Lower lobe of right lung (tissue), 2 donors: ENCODE measurements around the gene NOG. TPM values are rescaled to one million over a fixed set of nuclear protein-coding genes. Genes with fewer than 3 reads are reported as not detected.
A peak's percentile ranks its signal among the peaks of the same experiment; 100 is the strongest.

ENCODE experiments used
- ATAC-seq, 2 donors: fragments of 200-7000 bp; cut with Tn5 transposase; one replicate each; pipeline ENCODE4 v1.9.1; 2020 to 2022; ENCODE audit warnings: mild to moderate bottlenecking in 2 of 2, moderate library complexity in 2 of 2
- DNase-seq: peaks from one replicate; pipeline ENCODE4 v3.0.0-alpha.2; 2020
- H3K27ac ChIP-seq: fragments of 200-600 bp; one replicate; pipeline ENCODE4 v1.8.0; 2022
- H3K27me3 ChIP-seq: fragments of 200-600 bp; one replicate; pipeline ENCODE4 v1.8.0; 2022; ENCODE audit warnings: low read depth
- H3K36me3 ChIP-seq: fragments of 200-600 bp; one replicate; pipeline ENCODE4 v1.8.0; 2022; ENCODE audit warnings: mild to moderate bottlenecking
- H3K4me1 ChIP-seq: fragments of 200-600 bp; one replicate; pipeline ENCODE4 v1.8.0; 2022
- H3K4me3 ChIP-seq: fragments of 200-600 bp; one replicate; pipeline ENCODE4 v1.8.0; 2022; ENCODE audit warnings: mild to moderate bottlenecking
- H3K9me3 ChIP-seq: fragments of 200-600 bp; one replicate; pipeline ENCODE4 v1.8.0; 2022
- CTCF ChIP-seq: fragments of 200-600 bp; IDR thresholded peaks from one replicate; pipeline ENCODE4 v1.8.0; 2022; ENCODE audit warnings: antibody characterized with exemption, mild to moderate bottlenecking
- intact Hi-C: fragments of 100-400 bp; cut with DNase I; formaldehyde crosslinking; loops from one replicate; pipeline ENCODE4 v1.11.0; 2022
- total RNA-seq: library from RNA; stranded (reverse); fragmentation: NEBNext Ultra II Directional; extraction: Animal tissue kit (Norgen Biotek cat#: 25700); gene quantifications from one replicate; pipeline ENCODE4 v1.2.1, GENCODE V29; 2021
- donor health status: DM: no; HTN: yes; CAD: no; lungs with severe emphysema.

The NOG gene
- total RNA-seq, 1 donor from 2014 or later: 2.2 TPM

DNA sequence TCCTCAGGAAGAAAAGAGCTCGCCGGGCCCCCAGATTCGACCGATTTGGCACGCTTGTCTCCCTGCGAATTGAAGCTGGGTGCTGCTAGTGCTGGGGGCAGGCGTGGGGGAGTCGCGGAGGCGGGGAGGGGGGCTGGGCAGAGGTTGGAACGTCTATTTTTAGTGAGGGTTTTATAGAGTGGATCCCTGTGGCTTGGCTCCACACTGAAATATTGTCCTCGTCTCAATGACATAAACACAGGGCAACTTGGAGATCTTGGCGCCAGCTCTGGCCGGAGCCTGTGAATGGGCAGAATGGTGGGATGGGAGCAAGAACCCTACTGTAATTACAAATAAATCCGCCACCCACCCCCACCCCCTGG is 15.7 kb upstream of the NOG start:
- peaks cover 3% of the 10 kb centered on the region for H3K27me3 ChIP-seq
- DNase-seq: no peak
- H3K36me3 ChIP-seq: no peaks in the 10 kb centered on the region
- no peak overlapping the region for H3K4me3 ChIP-seq
- TF ChIP-seq CTCF: no peak
- H3K27ac ChIP-seq: no peak overlapping the region
- H3K4me1 ChIP-seq: no peaks in the 10 kb centered on the region
- no peak for ATAC-seq
- H3K9me3 ChIP-seq: no peaks in the 10 kb centered on the region
- intact Hi-C loops: no loop called here

DNA sequence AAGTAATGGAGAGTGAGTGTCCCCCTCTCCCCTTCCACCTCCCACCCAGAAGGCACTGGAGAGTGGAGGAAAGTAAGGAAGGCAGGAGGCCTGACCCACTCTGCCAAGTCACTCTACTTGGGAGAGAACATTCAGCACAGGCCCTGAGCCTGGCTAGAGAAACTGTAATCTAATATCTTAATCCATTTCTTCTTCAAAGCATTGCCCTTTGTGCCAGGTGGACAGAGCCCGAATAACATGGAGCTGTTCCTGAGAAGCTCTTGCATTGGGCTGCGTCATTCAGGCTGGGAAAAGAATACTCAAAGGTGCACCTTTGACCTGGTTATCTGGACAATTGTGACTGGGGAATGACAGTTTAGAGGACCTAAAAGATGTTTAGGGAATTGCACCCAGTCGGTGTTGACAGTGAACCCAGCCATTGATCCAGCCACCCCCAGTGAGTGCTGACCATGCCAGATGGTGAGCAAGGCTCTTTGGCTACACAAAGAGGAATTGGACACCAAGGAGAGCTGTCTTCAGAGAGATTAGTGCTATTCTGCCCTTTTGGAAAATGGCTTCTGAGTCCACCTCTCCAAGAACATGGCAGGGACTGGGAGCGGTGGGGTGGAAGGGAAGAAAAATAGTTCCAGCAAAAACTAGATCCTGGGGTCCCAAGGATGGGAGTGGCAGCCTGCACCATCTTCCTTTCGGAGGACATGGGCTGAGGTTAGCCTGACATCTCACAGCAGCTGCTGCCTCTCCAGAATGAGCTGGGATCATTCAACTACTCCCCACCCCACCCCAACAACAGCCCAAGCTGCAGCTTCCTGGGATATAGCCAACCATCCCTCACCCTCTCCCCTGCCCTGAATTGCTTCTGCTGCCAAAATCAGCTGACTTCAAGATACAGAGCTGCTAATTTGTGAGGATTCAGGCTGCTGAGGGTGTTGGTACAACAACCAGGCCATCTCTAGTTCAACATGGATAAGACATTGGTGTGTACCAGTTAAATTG is 11.6 kb upstream of the NOG start:
- Histone ChIP-seq H3K27ac (no peak overlapping the region), H3K27me3 (peaks cover 3% of the 10 kb centered on the region), H3K4me1 (no peaks in the 10 kb centered on the region), H3K36me3 (no peaks in the 10 kb centered on the region), H3K4me3 (no peak overlapping the region), H3K9me3 (no peaks in the 10 kb centered on the region)
- intact Hi-C loops: no loop called here
- ATAC-seq (no peak), DNase-seq (no peak)
- no peak for TF ChIP-seq CTCF

DNA sequence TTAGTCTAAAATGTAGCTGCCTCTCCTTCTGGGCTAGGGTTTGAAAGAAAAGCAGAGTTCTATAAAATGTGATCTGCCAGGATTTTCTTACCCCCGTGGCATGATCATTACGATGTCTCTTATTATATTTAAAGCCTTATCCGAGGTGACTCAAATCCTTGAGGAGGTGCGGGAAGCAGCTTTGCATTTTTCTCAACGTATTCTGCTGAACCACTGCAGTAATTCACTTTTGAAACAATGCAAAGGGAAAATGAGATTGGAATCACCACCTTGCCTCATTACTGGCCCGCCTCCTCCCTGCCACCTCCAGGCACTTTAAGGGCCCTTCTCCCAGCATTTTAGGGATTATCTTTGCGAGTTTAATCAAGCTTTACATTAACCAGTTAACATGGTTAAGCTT is 9.7 kb upstream of the NOG start:
- no peak for TF ChIP-seq CTCF
- intact Hi-C loops: no loop called here
- Histone ChIP-seq H3K4me3 (no peak overlapping the region), H3K36me3 (no peaks in the 10 kb centered on the region), H3K27ac (no peak overlapping the region), H3K4me1 (no peaks in the 10 kb centered on the region), H3K27me3 (peaks cover 2% of the 10 kb centered on the region), H3K9me3 (no peaks in the 10 kb centered on the region)
- ATAC-seq: no peak
- no peak for DNase-seq

DNA sequence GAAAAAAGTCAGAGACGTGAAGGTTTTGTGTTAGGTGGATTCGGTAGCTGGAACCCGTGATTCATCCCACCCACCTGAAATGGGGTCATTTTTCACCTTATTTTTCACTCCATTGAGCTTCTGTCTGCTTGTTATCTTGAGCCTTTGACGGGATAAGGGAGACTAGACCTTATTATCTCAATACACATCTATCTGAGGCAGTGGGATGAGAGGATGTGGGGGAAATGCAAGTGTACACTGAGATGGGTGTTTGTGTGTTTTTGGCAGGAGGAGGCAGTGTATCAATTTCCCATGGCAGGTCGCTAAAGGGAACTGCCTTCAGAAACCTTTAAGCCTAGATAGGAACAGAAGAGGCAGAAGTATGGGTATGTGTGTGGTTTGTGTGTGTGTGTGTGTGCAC is 6.2 kb upstream of the NOG start:
- Histone ChIP-seq H3K36me3 (no peaks in the 10 kb centered on the region), H3K27me3 (peaks cover 20% of the 10 kb centered on the region), H3K4me1 (no peaks in the 10 kb centered on the region), H3K4me3 (no peak overlapping the region), H3K27ac (no peak overlapping the region), H3K9me3 (no peaks in the 10 kb centered on the region)
- TF ChIP-seq CTCF: no peak
- intact Hi-C loops: no loop called here
- ATAC-seq (no peak), DNase-seq (no peak)

GRCh38 chr17:56592487-56593085 is 913 bp upstream of the NOG start:
- intact Hi-C loops: loop anchor here (10.0 kb wide), 1 partner anchor 122 kb away; no protein-coding TSS in a partner anchor
- H3K36me3 ChIP-seq: no peaks in the 10 kb centered on the region
- peaks cover 57% of the 10 kb centered on the region for H3K27me3 ChIP-seq
- H3K4me1 ChIP-seq: peaks cover 32% of the 10 kb centered on the region
- DNase-seq (peak; percentile 73), ATAC-seq (peak; percentile 87 to 89)
- peak; percentile 97 for TF ChIP-seq CTCF
- H3K27ac ChIP-seq: no peak overlapping the region
- H3K9me3 ChIP-seq: no peaks in the 10 kb centered on the region
- H3K4me3 ChIP-seq: peak overlapping the region; percentile 68
